Stimulated activated CD8-positive, alpha-beta memory T cell treated with anti-CD3 and anti-CD28 coated beads, Interleukin-15, amount 100 ng/mL, for 1 hour (primary cell): ENCODE results near the gene GTF2A1.
"Not testable (repeated sequence)": the region's sequence is repeated elsewhere in the genome, so short reads cannot be mapped to it uniquely, and the experiment has no call there.

ENCODE experiments used
- DNase-seq: peaks from one replicate; pipeline ENCODE4 v3.0.0-alpha.2; 2020; ENCODE audit warnings: low read depth

The GTF2A1 gene

DNA sequence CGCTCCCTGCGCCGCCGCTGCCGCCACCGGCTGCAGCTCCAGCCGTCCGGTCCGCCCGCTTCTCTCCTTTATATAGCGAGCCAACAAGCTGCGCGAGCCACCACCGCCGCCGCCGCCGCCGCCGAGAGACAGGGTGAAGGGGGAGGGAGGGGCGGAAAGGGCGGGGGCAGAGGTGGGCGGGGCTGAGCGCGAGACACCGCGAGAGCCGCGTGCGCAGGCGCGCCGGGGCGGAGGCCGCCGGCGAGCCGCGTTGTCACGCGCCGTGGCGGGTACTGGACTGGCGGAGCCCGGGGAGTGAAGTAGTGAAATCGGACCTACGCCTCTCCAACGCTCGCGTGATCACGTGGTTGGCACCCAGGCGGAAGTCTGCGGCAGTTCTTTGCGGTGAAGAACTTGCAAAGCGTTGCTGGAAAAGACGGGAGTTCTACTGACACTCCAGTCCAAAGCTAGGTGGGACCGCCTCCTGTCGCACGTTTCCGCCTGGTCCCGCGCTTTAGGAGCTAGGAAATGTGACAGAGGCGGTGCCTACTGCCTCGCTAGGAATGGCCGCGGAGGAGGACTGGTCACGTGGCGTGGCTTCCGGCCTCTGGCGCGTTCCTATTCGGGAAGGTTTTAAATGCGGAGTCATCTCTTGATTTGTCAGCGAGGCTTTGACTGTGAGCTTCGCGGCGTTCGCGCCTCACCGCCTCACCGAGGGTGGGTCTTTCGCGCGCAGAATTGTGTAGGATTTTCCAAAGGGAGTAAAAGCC is at the start of gene GTF2A1:
TSS of gene GTF2A1 (minus strand) at position 130 of the 749 bp plus-strand sequence. CDS start 441 bp downstream, outside the sequence.
- DNase-seq = peak; percentile 85

GRCh38 chr14:81269979-81270375 is 49.2 kb upstream of the GTF2A1 start:
- no peak for DNase-seq

DNA sequence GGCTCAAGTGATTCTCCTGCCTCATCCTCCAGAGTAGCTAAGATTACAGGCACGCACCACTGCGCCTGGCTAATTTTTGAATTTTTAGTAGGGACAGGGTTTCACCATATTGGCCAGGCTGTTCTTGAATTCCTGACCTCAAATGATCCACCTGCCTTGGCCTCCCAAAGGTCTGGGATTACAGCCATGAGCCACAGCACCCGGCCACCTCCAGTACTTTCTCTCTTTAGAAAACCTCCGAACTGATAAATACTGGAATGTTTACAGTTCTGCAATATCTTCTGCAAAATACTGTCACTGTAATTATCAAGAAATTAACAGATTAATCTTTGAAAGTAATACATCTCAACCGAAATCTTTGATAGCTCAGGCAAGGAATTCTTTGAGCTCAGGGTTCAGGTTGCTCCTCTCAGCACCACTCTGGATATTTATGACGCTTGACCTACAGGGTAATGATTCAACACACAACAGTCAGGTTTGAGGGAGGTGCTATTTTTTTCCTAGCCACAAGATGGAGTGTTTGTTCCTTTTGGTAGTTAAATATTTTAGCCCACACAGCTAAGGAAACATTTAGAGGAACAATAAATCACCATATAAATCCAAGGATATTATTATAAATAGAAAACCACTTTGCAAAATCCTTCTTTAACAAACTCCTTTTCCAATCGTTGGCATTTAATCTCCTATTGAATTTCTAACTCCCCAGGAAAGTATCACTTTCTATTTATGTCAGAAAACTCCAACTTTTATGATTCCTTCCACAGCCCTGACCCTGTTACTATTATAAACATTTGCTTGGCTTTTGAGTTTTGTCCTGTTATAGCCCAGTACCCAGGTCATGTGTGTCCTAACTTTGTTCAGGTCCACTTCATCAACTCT is 48.6 kb upstream of the GTF2A1 start:
- no peak for DNase-seq

GRCh38 chr14:81268016-81268416 is 47.3 kb upstream of the GTF2A1 start:
- DNase-seq = no peak

DNA sequence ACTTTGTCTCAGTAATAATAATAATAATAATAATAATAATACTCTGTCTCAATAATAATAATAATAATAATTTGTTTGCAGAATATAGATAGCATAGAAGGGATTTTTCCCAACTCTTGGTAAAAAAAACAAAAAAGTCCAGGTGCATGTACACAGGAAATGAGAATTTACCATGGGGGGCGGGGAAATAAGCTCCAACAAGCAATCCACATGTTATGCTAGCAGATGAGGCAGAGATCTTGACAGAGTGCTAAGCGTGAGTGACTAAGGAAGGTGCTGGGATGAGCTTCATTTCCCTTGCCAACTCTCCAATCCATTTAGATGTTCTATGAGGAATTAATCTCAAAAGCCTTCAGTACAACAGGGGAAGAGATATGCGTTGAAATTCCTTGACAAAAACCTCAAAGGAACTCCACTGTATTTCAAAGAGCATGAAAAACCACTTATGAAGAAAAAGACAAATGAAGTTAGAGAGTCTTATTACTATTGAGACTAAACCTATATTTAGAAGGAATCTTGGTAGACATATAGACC is 44.9 kb upstream of the GTF2A1 start:
- no peak for DNase-seq

- DNase-seq = no peak
These were observed 43.9 kb upstream of the GTF2A1 start for GRCh38 chr14:81264671-81265070.

DNA sequence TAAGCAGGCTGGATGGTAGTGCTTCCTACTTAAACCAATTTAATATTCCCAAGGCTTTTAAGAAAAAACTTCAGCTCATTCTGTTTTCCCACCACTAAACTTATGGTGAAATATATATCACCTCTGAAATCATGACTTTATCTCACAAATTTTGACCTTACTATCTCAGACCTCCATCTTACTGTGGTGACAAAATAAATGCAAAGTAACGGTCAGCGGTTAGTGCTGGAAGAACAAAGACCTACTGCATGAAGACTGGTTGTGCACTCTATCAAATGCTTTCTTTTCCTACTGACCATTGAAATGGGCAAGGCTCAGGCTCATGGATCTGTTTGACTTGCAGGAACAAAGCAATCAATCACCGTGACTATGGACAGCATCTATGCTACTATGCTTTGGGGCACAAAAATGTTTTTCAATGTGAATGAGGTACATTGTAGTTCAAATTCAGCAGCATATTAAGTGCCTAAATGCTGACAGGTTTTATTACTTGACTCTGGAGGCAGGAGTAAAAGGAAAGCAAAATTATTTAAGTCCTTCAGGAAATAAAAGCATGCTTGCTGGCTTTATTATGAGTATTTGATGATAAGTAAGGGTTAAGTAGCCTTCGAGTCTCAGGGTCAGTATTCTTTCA is 43.1 kb upstream of the GTF2A1 start:
- no peak for DNase-seq

- no peak for DNase-seq
These were observed 40.4 kb upstream of the GTF2A1 start for GRCh38 chr14:81261176-81261575.

DNA sequence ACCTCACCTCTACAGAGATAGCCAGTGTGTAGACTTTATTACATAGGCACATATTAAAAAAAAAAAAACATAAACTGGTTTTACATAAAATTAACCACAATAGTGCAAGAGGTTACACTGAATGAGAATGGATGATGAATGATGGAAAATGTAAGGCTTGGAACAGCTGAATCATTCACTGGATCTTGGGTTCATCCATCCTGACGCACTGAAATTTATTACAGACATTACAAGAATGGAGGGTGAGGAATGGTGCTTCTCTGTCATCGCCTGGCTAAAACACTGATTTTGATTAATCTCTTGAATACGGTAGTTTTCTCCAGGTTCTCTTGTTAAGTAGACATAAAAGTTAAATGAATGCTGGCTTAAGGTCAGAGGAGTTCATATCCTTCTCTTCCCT is 40.0 kb upstream of the GTF2A1 start:
- DNase-seq = no peak

DNA sequence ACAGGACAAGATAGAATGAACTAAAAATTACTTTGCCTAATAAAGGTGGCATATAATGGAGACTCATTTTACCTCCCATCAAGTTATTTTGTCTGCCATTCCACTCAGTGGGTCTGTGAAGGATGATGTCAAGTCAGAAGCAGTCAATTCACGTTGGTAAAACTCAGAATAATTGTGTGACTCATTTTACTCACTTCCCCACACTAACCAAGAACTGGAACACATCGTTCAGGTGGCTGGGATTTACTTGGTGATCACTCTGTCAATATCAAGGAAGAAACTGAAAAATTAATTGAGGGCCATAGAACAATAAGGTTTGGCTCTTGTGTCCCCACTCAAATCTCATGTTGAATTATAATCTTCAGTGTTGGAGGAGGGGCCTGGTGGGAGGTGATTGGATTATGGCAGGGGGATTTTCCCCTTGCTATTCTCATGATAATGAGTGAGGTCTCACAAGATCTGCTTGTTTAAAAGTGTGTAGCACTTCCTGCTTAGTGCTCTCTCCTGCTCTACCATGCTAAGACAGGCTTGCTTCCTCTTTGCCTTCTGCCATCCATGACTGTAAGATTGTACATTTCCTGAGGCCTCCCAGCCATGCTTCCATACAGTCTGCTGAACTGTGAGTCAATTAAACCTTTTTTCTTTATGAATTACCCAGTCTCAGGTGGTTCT is 35.7 kb upstream of the GTF2A1 start:
- DNase-seq = no peak

- DNase-seq = no peak
These were observed 31.5 kb upstream of the GTF2A1 start for GRCh38 chr14:81252278-81252677.

- DNase-seq = no peak
These were observed 26.6 kb upstream of the GTF2A1 start for GRCh38 chr14:81247271-81247766.

DNA sequence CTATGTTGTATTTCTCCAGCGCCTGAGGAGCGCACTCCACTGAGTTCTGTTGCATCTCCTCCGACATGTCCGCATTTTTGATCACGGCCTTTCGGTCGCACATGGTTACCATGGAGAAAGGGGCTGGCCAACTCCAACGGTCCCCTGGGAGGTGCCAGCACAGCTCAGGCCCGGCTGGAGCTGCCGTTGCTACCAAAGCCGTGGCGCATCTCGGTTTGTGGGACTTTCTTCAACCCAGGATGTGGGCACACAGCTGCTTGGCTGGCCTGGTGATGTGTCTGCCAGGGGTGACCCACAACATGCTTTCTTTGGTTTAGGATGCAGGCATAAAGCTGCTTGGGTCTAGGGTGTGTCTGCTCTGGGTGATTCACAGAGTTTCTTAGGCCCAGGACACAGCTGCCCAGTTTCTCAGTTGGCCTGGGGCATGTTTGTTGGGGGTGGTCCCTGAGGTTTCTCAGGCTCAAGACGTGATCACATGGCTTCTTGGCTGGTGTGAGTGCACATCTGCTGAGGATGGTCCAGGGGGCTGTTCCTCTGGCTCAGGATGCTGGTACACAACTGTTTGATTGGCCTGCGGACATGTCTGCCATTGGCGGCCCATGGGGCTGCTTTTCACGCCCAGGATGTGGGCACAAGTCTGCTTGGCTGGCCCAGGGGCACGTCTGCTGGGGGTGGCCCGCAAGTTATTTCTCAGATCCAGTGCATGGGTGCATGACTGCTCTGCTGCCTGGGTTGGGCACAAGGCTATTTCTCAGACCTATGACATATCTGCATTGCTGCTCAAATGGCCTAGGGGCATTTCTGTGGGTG is 25.9 kb upstream of the GTF2A1 start:
- DNase-seq = no peak

GRCh38 chr14:81245771-81246170 is 25.0 kb upstream of the GTF2A1 start:
- DNase-seq = no peak

DNA sequence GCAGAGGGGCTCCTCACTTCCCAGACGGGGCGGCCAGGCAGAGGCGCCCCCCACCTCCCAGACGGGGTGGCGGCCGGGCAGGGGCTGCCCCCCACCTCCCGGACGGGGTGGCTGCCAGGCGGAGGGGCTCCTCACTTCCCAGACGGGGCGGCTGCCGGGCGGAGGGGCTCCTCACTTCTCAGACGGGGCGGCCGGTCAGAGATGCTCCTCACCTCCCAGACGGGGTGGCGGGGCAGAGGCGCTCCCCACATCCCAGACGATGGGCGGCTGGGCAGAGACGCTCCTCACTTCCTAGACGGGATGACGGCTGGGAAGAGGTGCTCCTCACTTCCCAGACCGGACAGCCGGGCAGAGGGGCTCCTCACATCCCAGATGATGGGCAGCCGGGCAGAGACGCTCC is 23.7 kb upstream of the GTF2A1 start:
- DNase-seq = not testable (repeated sequence)

- no peak for DNase-seq
These were observed 22.7 kb upstream of the GTF2A1 start for GRCh38 chr14:81243499-81243898.

DNA sequence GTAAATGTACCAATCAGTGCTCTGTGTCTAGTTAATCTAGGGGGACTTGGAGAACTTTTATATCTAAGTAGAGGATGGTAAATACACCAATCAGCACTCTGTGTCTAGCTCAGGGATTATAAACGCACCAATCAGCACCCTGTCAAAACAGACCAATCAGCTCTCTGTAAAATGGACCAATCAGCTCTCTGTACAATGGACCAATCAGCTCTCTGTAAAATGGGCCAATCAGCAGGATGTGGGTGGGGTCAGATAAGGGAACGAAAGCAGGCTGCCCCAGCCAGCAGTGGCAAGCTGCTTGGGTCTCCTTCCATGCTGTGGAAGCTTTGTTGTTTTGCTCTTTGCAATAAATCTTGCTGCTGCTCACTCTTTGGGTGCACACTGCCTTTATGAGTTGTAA is 16.1 kb upstream of the GTF2A1 start:
- DNase-seq = not testable (repeated sequence)

DNA sequence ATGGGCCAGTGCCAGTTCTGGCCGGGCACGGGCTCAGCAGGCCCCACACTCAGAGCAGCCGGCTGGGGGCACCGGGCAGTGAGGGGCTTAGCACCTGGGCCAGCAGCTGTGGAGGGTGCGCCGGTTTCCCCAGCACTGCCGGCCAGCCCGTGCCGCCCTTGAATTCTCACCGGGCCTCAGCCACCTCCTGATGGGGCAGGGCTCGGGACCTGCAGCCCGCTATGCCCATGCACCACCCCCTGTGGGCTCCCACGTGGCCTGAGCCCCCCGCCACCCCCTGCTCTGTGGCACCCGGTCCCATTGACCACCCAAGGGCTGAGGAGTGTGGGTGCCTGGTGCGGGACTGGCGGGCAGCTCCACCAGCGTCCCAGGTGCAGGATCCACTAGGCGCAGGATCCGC is 15.4 kb upstream of the GTF2A1 start:
- no peak for DNase-seq

DNA sequence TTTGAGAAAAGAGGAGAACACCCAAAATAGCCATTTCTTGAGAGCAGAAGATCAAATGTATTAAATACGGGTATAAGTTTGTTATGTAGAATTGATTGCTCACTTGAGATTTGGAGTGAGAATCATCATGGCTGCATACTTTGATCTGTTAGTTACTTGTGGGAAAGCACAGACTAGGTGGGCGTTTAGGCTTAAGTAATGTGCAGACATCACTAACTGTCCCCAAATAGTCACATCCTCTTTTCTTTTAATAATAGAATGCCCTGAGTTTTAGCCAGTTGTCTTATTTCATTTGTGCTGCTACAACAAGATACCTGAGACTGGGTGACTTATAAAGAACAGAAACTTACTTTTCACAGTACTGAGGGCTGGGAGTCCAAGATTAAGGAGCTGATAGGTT is 14.3 kb upstream of the GTF2A1 start:
- no peak for DNase-seq

GRCh38 chr14:81234278-81234677 is 13.5 kb upstream of the GTF2A1 start:
- DNase-seq = no peak

DNA sequence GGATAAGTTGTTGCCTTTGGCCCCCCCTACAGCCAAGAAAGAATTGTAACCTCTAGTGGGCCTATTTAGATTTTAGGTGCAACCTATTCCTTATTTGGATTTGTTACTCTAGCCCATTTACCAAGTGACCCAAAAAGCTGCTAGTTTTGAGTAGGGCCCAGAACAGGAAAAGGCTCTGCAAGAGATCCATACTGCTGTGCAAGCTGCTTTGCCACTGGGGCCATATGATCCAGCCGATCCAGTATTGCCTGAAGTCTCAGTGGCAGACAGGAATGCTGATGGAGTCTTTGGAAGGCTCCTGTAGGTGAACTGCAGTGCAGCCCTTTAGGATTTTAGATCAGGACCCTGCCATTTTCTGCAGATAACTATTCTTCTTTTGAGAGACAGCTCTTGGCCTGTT is 12.9 kb upstream of the GTF2A1 start:
- no peak for DNase-seq
